Spleen (tissue), 11 donors: ENCODE data around the gene TPO. TPM values are rescaled to one million over a fixed set of nuclear protein-coding genes. Genes with fewer than 3 reads are reported as not detected.
"Not testable (repeated sequence)": the region's sequence is repeated elsewhere in the genome, so short reads cannot be mapped to it uniquely, and the experiment has no call there.

ENCODE experiments used
- DNase-seq: peaks from one replicate; pipeline ENCODE4 v3.0.0-alpha.2; 2020
- H3K27ac ChIP-seq, 8 donors: fragments of 200-600 bp; sonication (generic) in 7 of 8; 1 replicate in 4 of 8; 2 replicates in 4 of 8; pipeline versions ENCODE4 v1.5.0 to v1.8.0; 2016 to 2021; ENCODE audit warnings: inconsistent platforms in 4 of 8, mild to moderate bottlenecking in 4 of 8, moderate library complexity in 1 of 8
- H3K27me3 ChIP-seq, 7 donors: fragments of 200-600 bp; sonication (generic) in 6 of 7; replicated peaks in 1 of 7; 1 replicate in 4 of 7; 2 replicates in 3 of 7; pipeline versions ENCODE4 v1.5.0 to v1.8.0; 2016 to 2021; ENCODE audit warnings: inconsistent platforms in 3 of 7, mild to moderate bottlenecking in 1 of 7
- H3K36me3 ChIP-seq, 6 donors: fragments of 200-600 bp; sonication (generic) in 5 of 6; 1 replicate in 4 of 6; 2 replicates in 2 of 6; pipeline versions ENCODE4 v1.5.0 to v1.8.0; 2016 to 2021; ENCODE audit warnings: inconsistent platforms in 2 of 6
- H3K4me1 ChIP-seq, 6 donors: fragments of 200-600 bp; sonication (generic) in 5 of 6; 1 replicate in 3 of 6; 2 replicates in 3 of 6; pipeline versions ENCODE4 v1.5.0 to v1.8.0; 2016 to 2021; ENCODE audit warnings: inconsistent platforms in 3 of 6
- H3K4me3 ChIP-seq, 8 donors: fragments of 200-600 bp; sonication (generic) in 7 of 8; 1 replicate in 4 of 8; 2 replicates in 4 of 8; pipeline versions ENCODE4 v1.5.0 to v1.8.0; 2016 to 2021; ENCODE audit warnings: inconsistent platforms in 4 of 8, mild to moderate bottlenecking in 4 of 8, moderate library complexity in 2 of 8
- H3K9me3 ChIP-seq, 8 donors: fragments of 200-600 bp; sonication (generic) in 7 of 8; 1 replicate in 4 of 8; 2 replicates in 4 of 8; pipeline versions ENCODE4 v1.5.0 to v1.8.0; 2016 to 2021; ENCODE audit warnings: inconsistent platforms in 4 of 8
- POLR2A ChIP-seq, 3 donors: fragments of 450-650 bp; IDR thresholded peaks; one replicate each; pipeline ENCODE4 v1.5.1; 2017; ENCODE audit warnings: antibody characterized with exemption in 3 of 3, mild to moderate bottlenecking in 1 of 3
- POLR2AphosphoS5 ChIP-seq, 3 donors: sonication (generic); formaldehyde crosslinking; IDR thresholded peaks; one replicate each; pipeline ENCODE4 v1.5.1; 2017; ENCODE audit warnings: antibody characterized with exemption in 3 of 3
- WGBS, 5 donors: extraction: QIAGEN DNeasy Blood & Tissue Kit in 3 of 5; methylation state at CpG; one replicate each; pipeline versions ENCODE4 v1.1.5 to v1.1.7; 2013 to 2018; 5-methylcytosine and 5-hydroxymethylcytosine counted together
- intact Hi-C: fragments of 100-400 bp; cut with DNase I; formaldehyde crosslinking; loops from one replicate; pipeline ENCODE4 v1.15.0; 2023; ENCODE audit warnings: low total_unique reads
- polyA plus RNA-seq, 3 donors: library from polyadenylated mRNA; stranded (reverse); fragments of 200-250 nt; gene quantifications; one replicate each; pipeline ENCODE4 v1.2.1, GENCODE V29; 2013
- total RNA-seq, 7 donors: library from RNA; depleted of rRNA in 3 of 7; stranded (reverse); fragments of >200 nt in 3 of 7; fragmentation: NEBNext Ultra II Directional in 4 of 7; extraction: Animal tissue kit (Norgen Biotek cat#: 25700) in 4 of 7; gene quantifications; one replicate each; pipeline versions ENCODE4 v1.1.0 to v1.2.1, GENCODE V29; 2016 to 2021
- TF ChIP-seq, protein P1 (sequence below), 11 experiments: fragments of 200-600 bp in 7 of 11; fragments of 450-650 bp in 4 of 11; sonication (generic) in 4 of 11; IDR thresholded peaks in 8 of 11; conservative IDR thresholded peaks in 3 of 11; 1 replicate in 7 of 11; 2 replicates in 4 of 11; pipeline versions ENCODE4 v1.4.0 to v1.8.0; 2016 to 2021; ENCODE audit warnings: antibody characterized with exemption in 11 of 11, inconsistent platforms in 4 of 11, mild to moderate bottlenecking in 1 of 11
- donor health status: healthy with polysubstance abuse.
- donor health status: DM: no; HTN: no; CAD: no; lungs with moderate emphysema.
- donor health status: DM: no; HTN: no; CAD: no.
- donor health status: Bipolar disorder and iron deficiency.
- donor health status: healthy.
- donor health status: DM: no; HTN: no; CAD: no.
- donor health status: DM: yes; HTN: yes; CAD: no.

Gene TPO
- total and polyA plus RNA-seq, 10 donors: 14.4 to 127 (median 49.0) TPM

GRCh38 chr2:1405967-1406366 is 7.3 kb upstream of the TPO start:
- peaks cover 0 to 10% (median 0%) of the 10 kb centered on the region in 6 donors for H3K4me1 ChIP-seq
- intact Hi-C loops: no loop called here
- no peak overlapping the region for H3K27ac ChIP-seq
- no peak overlapping the region for H3K4me3 ChIP-seq
- H3K27me3 ChIP-seq: no peaks in the 10 kb centered on the region
- no peak for TF ChIP-seq POLR2AphosphoS5 (IDR thresholded peaks at IDR 0.05)
- TF ChIP-seq POLR2A (IDR thresholded peaks at IDR 0.05): no peak
- TF ChIP-seq, protein P1, sequence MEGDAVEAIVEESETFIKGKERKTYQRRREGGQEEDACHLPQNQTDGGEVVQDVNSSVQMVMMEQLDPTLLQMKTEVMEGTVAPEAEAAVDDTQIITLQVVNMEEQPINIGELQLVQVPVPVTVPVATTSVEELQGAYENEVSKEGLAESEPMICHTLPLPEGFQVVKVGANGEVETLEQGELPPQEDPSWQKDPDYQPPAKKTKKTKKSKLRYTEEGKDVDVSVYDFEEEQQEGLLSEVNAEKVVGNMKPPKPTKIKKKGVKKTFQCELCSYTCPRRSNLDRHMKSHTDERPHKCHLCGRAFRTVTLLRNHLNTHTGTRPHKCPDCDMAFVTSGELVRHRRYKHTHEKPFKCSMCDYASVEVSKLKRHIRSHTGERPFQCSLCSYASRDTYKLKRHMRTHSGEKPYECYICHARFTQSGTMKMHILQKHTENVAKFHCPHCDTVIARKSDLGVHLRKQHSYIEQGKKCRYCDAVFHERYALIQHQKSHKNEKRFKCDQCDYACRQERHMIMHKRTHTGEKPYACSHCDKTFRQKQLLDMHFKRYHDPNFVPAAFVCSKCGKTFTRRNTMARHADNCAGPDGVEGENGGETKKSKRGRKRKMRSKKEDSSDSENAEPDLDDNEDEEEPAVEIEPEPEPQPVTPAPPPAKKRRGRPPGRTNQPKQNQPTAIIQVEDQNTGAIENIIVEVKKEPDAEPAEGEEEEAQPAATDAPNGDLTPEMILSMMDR (IDR thresholded peaks at IDR 0.05 in 8 of 11, conservative IDR thresholded peaks at IDR 0.05 in 3 of 11): no peak
- DNase-seq: no peak
- H3K9me3 ChIP-seq: peaks cover 0 to 8% (median 2%) of the 10 kb centered on the region in 8 donors
- H3K36me3 ChIP-seq: no peaks in the 10 kb centered on the region
- 59 to 81% (median 64%) methylated on average over 3 of the region's 3 CpGs for WGBS, 5 donors

DNA sequence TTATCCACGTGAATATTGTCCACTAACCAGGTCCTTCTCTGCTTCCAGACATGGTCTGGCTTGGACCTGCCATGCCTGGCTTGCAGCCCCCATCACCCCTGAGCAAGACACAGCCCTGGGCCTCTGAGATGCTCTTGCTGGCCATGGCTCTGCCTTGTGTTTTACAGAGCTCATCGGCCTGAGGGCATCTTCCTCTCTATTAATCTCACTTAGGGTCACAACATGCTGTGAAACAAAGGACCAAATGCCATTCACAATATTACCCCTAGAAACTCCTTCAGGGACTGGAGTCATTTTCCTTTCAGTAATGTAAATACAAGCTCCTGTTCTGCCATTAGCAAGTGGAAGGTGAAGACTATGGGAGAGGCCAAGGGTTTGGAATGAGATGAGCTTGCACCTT is 6.8 kb upstream of the TPO start:
- H3K36me3 ChIP-seq: no peaks in the 10 kb centered on the region
- DNase-seq: no peak
- no peak for TF ChIP-seq POLR2AphosphoS5 (IDR thresholded peaks at IDR 0.05)
- TF ChIP-seq, protein P1 (IDR thresholded peaks at IDR 0.05 in 8 of 11, conservative IDR thresholded peaks at IDR 0.05 in 3 of 11): no peak
- TF ChIP-seq POLR2A (IDR thresholded peaks at IDR 0.05): no peak
- no peak overlapping the region for H3K4me3 ChIP-seq
- H3K27me3 ChIP-seq: no peaks in the 10 kb centered on the region
- no peak overlapping the region for H3K27ac ChIP-seq
- peaks cover 0 to 8% (median 2%) of the 10 kb centered on the region in 8 donors for H3K9me3 ChIP-seq
- intact Hi-C loops: no loop called here
- 63 to 83% (median 72%) methylated on average over 2 of the region's 2 CpGs for WGBS, 5 donors
- H3K4me1 ChIP-seq: peaks cover 0 to 5% (median 0%) of the 10 kb centered on the region in 6 donors

GRCh38 chr2:1407950-1408675 is 5.2 kb upstream of the TPO start:
- WGBS, 5 donors: 69 to 75% (median 73%) methylated on average over 16 of the region's 16 CpGs
- DNase-seq: no peak
- no peak overlapping the region for H3K27ac ChIP-seq
- H3K9me3 ChIP-seq: peaks cover 0 to 1% (median 0%) of the 10 kb centered on the region in 8 donors
- H3K4me1 ChIP-seq: no peaks in the 10 kb centered on the region
- no peak overlapping the region for H3K4me3 ChIP-seq
- TF ChIP-seq POLR2A (IDR thresholded peaks at IDR 0.05): no peak
- TF ChIP-seq, protein P1 (IDR thresholded peaks at IDR 0.05 in 8 of 11, conservative IDR thresholded peaks at IDR 0.05 in 3 of 11): no peak
- no peak for TF ChIP-seq POLR2AphosphoS5 (IDR thresholded peaks at IDR 0.05)
- H3K36me3 ChIP-seq: no peaks in the 10 kb centered on the region
- intact Hi-C loops: no loop called here
- H3K27me3 ChIP-seq: no peaks in the 10 kb centered on the region

DNA sequence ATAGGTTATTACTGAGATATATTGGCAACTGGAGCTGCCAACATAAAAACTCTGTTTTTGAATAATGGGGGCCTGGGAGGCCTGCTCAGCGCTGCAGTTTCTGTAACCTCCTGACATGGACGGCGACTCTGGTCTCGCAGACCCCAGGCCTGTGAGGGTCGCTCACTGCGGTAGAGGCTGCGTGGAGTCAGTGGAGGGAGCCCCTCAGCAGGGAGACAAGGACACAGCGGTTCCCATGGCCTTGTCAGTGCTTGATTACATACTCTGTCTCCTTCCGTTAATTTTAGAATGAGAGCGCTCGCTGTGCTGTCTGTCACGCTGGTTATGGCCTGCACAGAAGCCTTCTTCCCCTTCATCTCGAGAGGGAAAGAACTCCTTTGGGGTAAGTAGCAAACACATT is 858 bp downstream of the TPO start:
- Histone ChIP-seq H3K27ac (peak overlapping the region in 7 of 8 donors; percentile 38 to 79 (median 68)), H3K4me1 (peaks cover 0 to 8% (median 0%) of the 10 kb centered on the region in 6 donors), H3K9me3 (no peaks in the 10 kb centered on the region), H3K4me3 (peak overlapping the region; percentile 6 to 59 (median 32)), H3K36me3 (no peaks in the 10 kb centered on the region), H3K27me3 (no peaks in the 10 kb centered on the region)
- no peak for DNase-seq
- TF ChIP-seq POLR2A (IDR thresholded peaks at IDR 0.05): peak in 1 of 3 donors; percentile 44
- TF ChIP-seq POLR2AphosphoS5 (IDR thresholded peaks at IDR 0.05): peak; percentile 35 to 52 (median 48)
- TF ChIP-seq, protein P1 (IDR thresholded peaks at IDR 0.05 in 8 of 11, conservative IDR thresholded peaks at IDR 0.05 in 3 of 11): no peak
- WGBS, 5 donors: 67 to 79% (median 71%) methylated on average over 13 of the region's 13 CpGs
- intact Hi-C loops: no loop called here

GRCh38 chr2:1414901-1415300 is 1.6 kb downstream of the TPO start:
- H3K4me1 ChIP-seq, H3K36me3 ChIP-seq, H3K9me3 ChIP-seq, DNase-seq, intact Hi-C loops, H3K27me3 ChIP-seq: not testable (repeated sequence)
- 70 to 93% (median 78%) methylated on average over 4 to 11 of the region's 11 CpGs for WGBS, 5 donors
- peak overlapping the region; percentile 16 to 59 (median 34) for H3K4me3 ChIP-seq
- H3K27ac ChIP-seq: peak overlapping the region in 7 of 8 donors; percentile 38 to 79 (median 68)
